A549 (cell line): ENCODE measurements around the gene REXO4. TPM values are rescaled to one million over a fixed set of nuclear protein-coding genes. Genes with fewer than 3 reads are reported as not detected.

ENCODE experiments used
- ATAC-seq, 2 experiments: fragments of 200-7000 bp in 1 of 2; fragments of >200 bp in 1 of 2; cut with Nextera tagmentation in 1 of 2; cut with Tn5 transposase in 1 of 2; 3 replicates each; pipeline versions ENCODE4 v1.8.0 to v1.9.1; 2018 to 2020; ENCODE audit warnings: mild to moderate bottlenecking in 1 of 2, moderate library complexity in 1 of 2
- CTCF ChIA-PET: fragments of 300-600 bp; sonication (Branson Sonifier 250); formaldehyde crosslinking; extraction: SDS; loops from one replicate; lab custom pipeline; 2021; ENCODE audit warnings: antibody characterized with exemption, inconsistent platforms; lab: Yijun Ruan, JAX
- POLR2A ChIA-PET: fragments of 350-600 bp; formaldehyde crosslinking; extraction: SDS; loops from one replicate; lab custom pipeline; 2021; ENCODE audit warnings: antibody characterized with exemption, inconsistent platforms; lab: Yijun Ruan, JAX
- DNase-seq, 2 experiments: peaks; one replicate each; pipeline versions ENCODE4 v3.0.0 to v3.0.0-alpha.2; 2011 to 2016; ENCODE audit warnings: low read depth in 1 of 2, low spot score in 1 of 2
- FAIRE-seq: peaks from 2 replicates; lab custom pipeline; 2011; peaks lifted over from hg19 to GRCh38; lab: Jason Lieb, UNC
- H3K27ac ChIP-seq, 2 experiments: fragments of >200 bp; sonication (Bioruptor Twin); formaldehyde crosslinking; 3 replicates each; pipeline ENCODE4 v1.5.1; 2016 to 2017
- H3K4me1 ChIP-seq: fragments of >200 bp; sonication (Bioruptor Twin); formaldehyde crosslinking; 3 replicates; pipeline ENCODE4 v1.6.1; 2016
- H3K4me2 ChIP-seq: fragments of >200 bp; sonication (Bioruptor Twin); formaldehyde crosslinking; 3 replicates; pipeline ENCODE4 v1.6.1; 2016
- H3K4me3 ChIP-seq: fragments of >200 bp; sonication (Bioruptor Twin); formaldehyde crosslinking; 3 replicates; pipeline ENCODE4 v1.5.1; 2016
- H3K9me3 ChIP-seq: fragments of >200 bp; sonication (Bioruptor Twin); formaldehyde crosslinking; 3 replicates; pipeline ENCODE4 v1.6.1; 2016
- ATOH8 ChIP-seq: fragments of 250-450 bp; sonication (Bioruptor Pico); IDR thresholded peaks from 2 replicates; pipeline ENCODE4 v1.5.0; 2020; ENCODE audit warnings: low read depth, mild to moderate bottlenecking, moderate library complexity
- BHLHE40 ChIP-seq: IDR thresholded peaks from 2 replicates; pipeline ENCODE4 v1.6.1; 2012; ENCODE audit warnings: low read depth, low read length, inconsistent platforms
- CEBPB ChIP-seq, 2 experiments: fragments of >200 bp in 1 of 2; sonication (Bioruptor Twin) in 1 of 2; formaldehyde crosslinking in 1 of 2; IDR thresholded peaks; 2 replicates each; pipeline ENCODE4 v1.6.1; 2012 to 2016
- CHD4 ChIP-seq: fragments of 200-600 bp; sonication (generic); IDR thresholded peaks from 2 replicates; pipeline ENCODE4 v1.6.1; 2016; ENCODE audit warnings: antibody characterized with exemption, mild to moderate bottlenecking, borderline replicate concordance
- EHMT2 ChIP-seq: fragments of 200-600 bp; sonication (generic); IDR thresholded peaks from 2 replicates; pipeline ENCODE4 v1.6.1; 2016; ENCODE audit warnings: antibody characterized with exemption, low read depth, mild to moderate bottlenecking, moderate library complexity
- FOSB ChIP-seq: fragments of 250-450 bp; sonication (Bioruptor Pico); IDR thresholded peaks from 2 replicates; pipeline ENCODE4 v1.5.0; 2020; ENCODE audit warnings: mild to moderate bottlenecking, moderate library complexity
- HDAC2 ChIP-seq: fragments of 200-600 bp; sonication (generic); IDR thresholded peaks from 2 replicates; pipeline ENCODE4 v1.6.1; 2016
- HMGXB4 ChIP-seq: fragments of 250-450 bp; sonication (Bioruptor Pico); IDR thresholded peaks from 2 replicates; pipeline ENCODE4 v1.5.0; 2021; ENCODE audit warnings: mild to moderate bottlenecking, moderate library complexity, borderline replicate concordance
- MAFK ChIP-seq: fragments of 450-650 bp; IDR thresholded peaks from 2 replicates; pipeline ENCODE4 v1.6.1; 2014; ENCODE audit not compliant: partially characterized antibody
- MAX ChIP-seq: IDR thresholded peaks from 2 replicates; pipeline ENCODE4 v1.6.1; 2012
- NFE2L2 ChIP-seq: fragments of 150-350 bp; conservative IDR thresholded peaks from 2 replicates; pipeline ENCODE4 v1.6.1; 2014; ENCODE audit warnings: low read length
- NR3C1 ChIP-seq: fragments of >200 bp; sonication (Bioruptor Twin); formaldehyde crosslinking; IDR thresholded peaks from 3 replicates; pipeline ENCODE4 v1.6.1; 2017
- PHF8 ChIP-seq: fragments of 200-600 bp; sonication (generic); IDR thresholded peaks from 2 replicates; pipeline ENCODE4 v1.6.1; 2016; ENCODE audit warnings: low read depth, mild to moderate bottlenecking, antibody characterized with exemption, moderate library complexity, borderline replicate concordance
- RAD21 ChIP-seq, 2 experiments: fragments of >200 bp in 1 of 2; sonication (Bioruptor Twin) in 1 of 2; formaldehyde crosslinking in 1 of 2; IDR thresholded peaks in 1 of 2; conservative IDR thresholded peaks in 1 of 2; 2 replicates in 1 of 2; 3 replicates in 1 of 2; pipeline ENCODE4 v1.6.1; 2012 to 2018; ENCODE audit warnings: inconsistent platforms in 1 of 2
- RARB ChIP-seq: fragments of 250-450 bp; sonication (Bioruptor Pico); IDR thresholded peaks from 2 replicates; pipeline ENCODE4 v1.8.0; 2021; ENCODE audit warnings: mild to moderate bottlenecking, moderate library complexity
- SREBF2 ChIP-seq: fragments of 450-650 bp; IDR thresholded peaks from 2 replicates; pipeline ENCODE4 v1.6.1; 2014; ENCODE audit warnings: mild to moderate bottlenecking, moderate library complexity
- TFCP2L1 ChIP-seq: fragments of 250-450 bp; sonication (Bioruptor Pico); IDR thresholded peaks from 2 replicates; pipeline ENCODE4 v1.5.0; 2021; ENCODE audit warnings: mild to moderate bottlenecking
- USF2 ChIP-seq: fragments of 450-650 bp; IDR thresholded peaks from 2 replicates; pipeline ENCODE4 v1.6.1; 2014; ENCODE audit warnings: antibody characterized with exemption
- ZC3H11A ChIP-seq: fragments of 450-650 bp; IDR thresholded peaks from 2 replicates; pipeline ENCODE4 v1.6.1; 2014; ENCODE audit warnings: antibody characterized with exemption, mild to moderate bottlenecking
- WGBS: methylation state at CpG from one replicate; pipeline ENCODE4 v1.1.6; 2017; ENCODE audit errors: missing lambda C conversion rate; 5-methylcytosine and 5-hydroxymethylcytosine counted together
- polyA plus RNA-seq, 4 experiments: library from polyadenylated mRNA; depleted of rRNA in 3 of 4; stranded (reverse); fragments of >200 nt; fragmentation: RNase III in 1 of 4; extraction: RNeasy Plus Mini Kit Qiagen cat#74134 plus additional on column Dnase treatment in 1 of 4; gene quantifications; 2 replicates in 3 of 4; 3 replicates in 1 of 4; pipeline ENCODE4 v1.2.3, GENCODE V29; 2011 to 2017

The REXO4 gene
- polyA plus RNA-seq, 2 of the 4 experiments (the other 2 are of a cell fraction) = 25.8 to 31.0 TPM

GRCh38 chr9:133382507-133383141 is 35.2 kb downstream of the REXO4 start:
- no peak for DNase-seq
- H3K4me3 ChIP-seq = no peak overlapping the region
- TF ChIP-seq PHF8 (no peak), TFCP2L1 (CRISPR knock-in tag) (no peak), MAX (no peak), BHLHE40 (no peak), SREBF2 (no peak), ZC3H11A (no peak), NR3C1 (no peak), MAFK (no peak), EHMT2 (no peak), USF2 (no peak), FOSB (no peak), HMGXB4 (CRISPR knock-in tag) (no peak)
- TF ChIP-seq, all 56 proteins: peak for 0
- FAIRE-seq = no peak
- WGBS = 26% methylated on average over 4 of the region's 4 CpGs
- Histone ChIP-seq H3K9me3 (no peaks in the 10 kb centered on the region), H3K4me1 (peaks cover 7% of the 10 kb centered on the region), H3K4me2 (no peak overlapping the region), H3K27ac (no peak overlapping the region)
- CTCF ChIA-PET = no interaction called here
- POLR2A ChIA-PET = no interaction called here
- no peak for ATAC-seq

- FAIRE-seq (no peak), ATAC-seq (no peak), DNase-seq (no peak)
- WGBS = 86% methylated on average over 4 of the region's 4 CpGs
- TF ChIP-seq MAFK (no peak), RAD21 (conservative IDR thresholded peaks at IDR 0.05 in 1 of 2, IDR thresholded peaks at IDR 0.05 in 1 of 2) (no peak), HDAC2 (no peak), ATOH8 (CRISPR knock-in tag) (no peak), NFE2L2 (no peak), CEBPB (IDR thresholded peaks at IDR 0.05) (no peak), SREBF2 (no peak), RARB (CRISPR knock-in tag) (no peak), PHF8 (no peak), CHD4 (no peak)
- H3K4me3 ChIP-seq = no peak overlapping the region
- no peak overlapping the region for H3K27ac ChIP-seq
- ChIA-PET POLR2A (interaction anchor here (0.7 to 1.2 kb wide), 6 partner anchors 14 to 939 kb away, joined by 3 to 7 read pairs (median 5); partner anchors contain the start of genes MED22 and RPL7A), CTCF (interaction anchor here (1.1 to 1.8 kb wide), 3 partner anchors 18 to 106 kb away, joined by 3 to 6 read pairs (median 3); no protein-coding TSS in a partner anchor)
- peaks cover 15% of the 10 kb centered on the region for H3K4me1 ChIP-seq
- H3K9me3 ChIP-seq = no peaks in the 10 kb centered on the region
- no peak overlapping the region for H3K4me2 ChIP-seq
These were observed 37.1 kb downstream of the REXO4 start for GRCh38 chr9:133380734-133381133.
